Measurements from ENCODE around the gene SELENOV.

- no peak for TF ChIP-seq PRDM1 (tag by site-specific recombination; IDR thresholded peaks at IDR 0.05)
- TF ChIP-seq ZNF514 (tag by site-specific recombination; IDR thresholded peaks at IDR 0.05), result no peak
- TF ChIP-seq ZBTB11 (tag by site-specific recombination; conservative IDR thresholded peaks at IDR 0.05; ENCODE audit: low read depth), result no peak
- no peak for TF ChIP-seq MYNN (tag by site-specific recombination; IDR thresholded peaks at IDR 0.05; ENCODE audit: borderline replicate concordance)
- TF ChIP-seq ZNF184 (tag by site-specific recombination; IDR thresholded peaks at IDR 0.05), result no peak
Measured at GRCh38 chr19:39472746-39473442, 42.0 kb upstream of the SELENOV start.
